K562 (cell line): ENCODE measurements around the gene NUDT22. TPM values are rescaled to one million over a fixed set of nuclear protein-coding genes. Genes with fewer than 3 reads are reported as not detected.

Experiments used
- BACH1 ChIP-seq: fragments of 200-800 bp; sonication (Bioruptor generic); IDR thresholded peaks from 2 replicates; pipeline ENCODE4 v1.6.1; 2016; ENCODE audit warnings: missing genetic modification characterization, missing compliant biosample characterization
- BCOR ChIP-seq: fragments of 450-650 bp; IDR thresholded peaks from 2 replicates; pipeline ENCODE4 v1.6.1; 2016
- HMG20B ChIP-seq: fragments of 250-450 bp; sonication (Bioruptor Pico); IDR thresholded peaks from 2 replicates; pipeline ENCODE4 v1.5.0; 2021; ENCODE audit warnings: mild to moderate bottlenecking
- MEF2D ChIP-seq: conservative IDR thresholded peaks from 2 replicates; pipeline ENCODE4 v1.6.1; 2016; ENCODE audit warnings: low read depth, missing genetic modification characterization, missing compliant biosample characterization
- NFYB ChIP-seq: IDR thresholded peaks from 2 replicates; pipeline ENCODE4 v1.6.1; 2011; ENCODE audit warnings: mild to moderate bottlenecking, moderate library complexity; ENCODE audit not compliant: insufficient read length; ENCODE audit errors: extremely low read depth
- POLR2B ChIP-seq: fragments of 450-650 bp; IDR thresholded peaks from 2 replicates; pipeline ENCODE4 v1.6.1; 2018; ENCODE audit warnings: low read depth; ENCODE audit not compliant: partially characterized antibody
- PRDM10 ChIP-seq: fragments of 450-650 bp; IDR thresholded peaks from 2 replicates; pipeline ENCODE4 v1.6.1; 2018; ENCODE audit not compliant: partially characterized antibody
- SIN3B ChIP-seq: fragments of 450-650 bp; IDR thresholded peaks from 2 replicates; pipeline ENCODE4 v1.6.1; 2017; ENCODE audit warnings: low read depth, mild to moderate bottlenecking, moderate library complexity
- SIX5 ChIP-seq, 2 experiments: IDR thresholded peaks; 2 replicates each; pipeline ENCODE4 v1.6.1; 2011; ENCODE audit warnings: low read length in 2 of 2, borderline replicate concordance in 1 of 2, low read depth in 1 of 2, mild to moderate bottlenecking in 1 of 2, moderate library complexity in 1 of 2; ENCODE audit not compliant: insufficient read depth in 1 of 2
- UBTF ChIP-seq, 2 experiments: IDR thresholded peaks; 2 replicates each; pipeline ENCODE4 v1.6.1; 2012; ENCODE audit warnings: improper control_type of control experiment in 2 of 2, low read depth in 2 of 2, low read length in 2 of 2, borderline replicate concordance in 1 of 2
- ZBTB17 ChIP-seq: fragments of 450-650 bp; formaldehyde crosslinking; IDR thresholded peaks from 2 replicates; pipeline ENCODE4 v1.4.0; 2020; ENCODE audit warnings: mild to moderate bottlenecking
- ZBTB9 ChIP-seq: fragments of 450-650 bp; formaldehyde crosslinking; IDR thresholded peaks from 2 replicates; pipeline ENCODE4 v1.4.0; 2020; ENCODE audit warnings: mild to moderate bottlenecking, moderate library complexity
- ZKSCAN8 ChIP-seq: fragments of 200-800 bp; sonication (Bioruptor generic); IDR thresholded peaks from 2 replicates; pipeline ENCODE4 v1.6.1; 2016; ENCODE audit warnings: missing genetic modification characterization, missing compliant biosample characterization
- ZNF589 ChIP-seq: fragments of 200-800 bp; sonication (Bioruptor generic); IDR thresholded peaks from 2 replicates; pipeline ENCODE4 v1.6.1; 2016; ENCODE audit warnings: low read depth, missing genetic modification characterization, missing compliant biosample characterization
- polyA plus RNA-seq, 8 experiments: library from polyadenylated mRNA; depleted of rRNA in 4 of 8; stranded (reverse) in 5 of 8; unstranded in 3 of 8; fragments of >200 nt; fragmentation: Nextera tagmentation in 2 of 8; fragmentation: Illumina TruSeq in 1 of 8; extraction: Ambion mirVana in 2 of 8; extraction: Trizol in 1 of 8; gene quantifications; 2 replicates each; pipeline versions ENCODE4 v1.2.1 to v1.2.3, GENCODE V29; 2011 to 2014; ENCODE audit warnings: inconsistent platforms in 1 of 8, missing spikeins in 1 of 8
- total RNA-seq, 7 experiments: library from RNA; depleted of rRNA in 6 of 7; stranded (reverse); fragments of >200 nt in 6 of 7; fragmentation: Illumina TruSeq in 2 of 7; extraction: Trizol in 2 of 7; gene quantifications; 2 replicates each; pipeline versions ENCODE4 v1.2.1 to v1.2.3, GENCODE V29; 2011 to 2021; ENCODE audit warnings: low replicate concordance in 1 of 7

The NUDT22 gene
- total and polyA plus RNA-seq, 9 of the 15 experiments (the other 6 are each of a cell fraction or from before 2014, with no cell fraction given) = 6.3 to 92.6 (median 37.4) TPM

GRCh38 chr11:64206457-64207255 lies 19.4 kb upstream of the NUDT22 start, which contains the start of gene FERMT3 (continued):
- TF ChIP-seq HMG20B (CRISPR knock-in tag) (no peak; the same call in 1 of the 2 replicates), SIX5 (IDR thresholded peaks at IDR 0.05; ENCODE audit: borderline replicate concordance in 1 of 2, insufficient read depth in 1 of 2, low read depth in 1 of 2, low read length in 2 of 2) (no peak), SIN3B (no peak), ZKSCAN8 (no peak), ZBTB17 (no peak), MEF2D (tag) (no peak), PRDM10 (no peak), ZBTB9 (peak; percentile 43), BCOR (peak; percentile 82), UBTF (IDR thresholded peaks at IDR 0.05; ENCODE audit: borderline replicate concordance in 1 of 2, low read depth in 2 of 2, low read length in 2 of 2) (0 out of 4 replicates have a peak, but pooled peaks of 1 of the 2 experiments have one; percentile 38), ZNF589 (CRISPR knock-in tag) (no peak), NFYB (no peak), POLR2B (peak; percentile 70), BACH1 (tag) (no peak)
